Kidney glomerular epithelial cell (primary cell): Measurements from ENCODE around the gene TMEM139.

Experiments
- DNase-seq: peaks from one replicate; lab custom pipeline; 2025; lab: John Stamatoyannopoulos, UW

TMEM139 gene

GRCh38 chr7:143323653-143324052 is 38.9 kb downstream of the TMEM139 start:
- no peak for DNase-seq

DNA sequence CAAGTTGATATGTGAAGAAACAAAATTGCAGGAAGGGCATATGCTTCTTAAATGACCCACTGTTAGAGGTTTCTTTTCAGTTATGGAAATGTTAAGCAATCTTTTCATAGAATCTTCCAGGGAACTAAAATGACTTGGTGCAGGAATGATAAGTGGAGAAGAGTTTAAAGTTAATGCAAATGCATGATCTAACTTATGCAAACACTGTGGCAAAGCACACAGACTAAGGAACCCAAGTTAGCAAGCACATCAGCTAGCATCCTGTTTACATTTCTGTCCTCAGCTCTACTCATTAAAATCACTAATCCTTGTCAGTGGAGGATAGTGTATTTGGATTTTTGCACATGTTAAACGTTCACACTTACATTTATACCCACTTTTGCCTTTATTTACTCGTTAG is 40.5 kb downstream of the TMEM139 start:
- no peak for DNase-seq

DNA sequence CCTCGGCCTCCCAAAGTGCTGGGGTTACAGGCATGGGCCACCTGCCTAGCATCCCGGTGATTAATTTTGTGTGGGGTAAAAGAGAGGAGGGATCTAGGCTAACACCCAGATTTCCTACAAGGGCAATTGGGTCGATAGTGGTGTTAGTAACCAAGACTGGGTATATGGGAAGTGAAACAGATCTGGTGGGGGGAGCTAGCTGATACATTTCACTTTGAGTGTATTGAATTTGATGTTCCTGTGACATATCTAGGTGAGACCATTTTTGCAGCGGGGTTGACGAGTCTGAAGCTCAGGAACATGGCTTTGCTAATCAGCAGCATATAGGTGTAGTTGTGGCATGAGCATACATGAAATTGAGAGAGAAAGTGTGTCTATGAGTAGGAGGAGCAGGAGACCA is 43.1 kb downstream of the TMEM139 start:
- DNase-seq, result no peak

- DNase-seq, result no peak
Observed at GRCh38 chr7:143329471-143330170, 44.9 kb downstream of the TMEM139 start.

DNA sequence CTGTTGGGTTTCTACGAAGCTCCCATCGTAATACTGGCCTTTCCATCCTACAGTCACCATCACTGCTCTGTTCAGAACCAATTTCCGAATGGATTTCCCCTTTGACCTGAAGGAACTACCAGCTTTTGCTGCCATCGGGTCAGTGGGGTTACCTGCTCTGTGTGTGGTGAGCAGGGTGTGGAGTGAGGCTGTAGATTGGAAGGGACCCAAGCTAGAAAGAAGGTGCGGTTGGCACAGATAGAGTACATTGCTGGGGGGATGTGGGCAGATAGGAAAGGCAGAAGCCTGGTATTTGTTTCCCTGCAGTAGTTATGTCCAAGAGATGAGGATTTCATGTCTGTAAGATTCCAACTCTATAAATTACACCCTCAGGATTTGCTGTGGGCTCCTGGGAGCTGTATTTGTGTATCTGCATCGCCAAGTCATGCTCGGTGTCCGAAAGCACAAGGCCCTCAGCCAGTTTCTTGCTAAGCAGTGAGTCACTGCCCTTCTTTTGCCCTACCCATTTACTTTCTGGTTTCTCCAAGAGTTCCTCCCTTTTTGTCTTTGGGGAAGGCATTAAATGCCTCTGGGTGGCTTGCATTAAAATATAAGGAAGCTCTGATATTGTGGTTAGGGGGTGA is 46.5 kb downstream of the TMEM139 start:
- DNase-seq, result peak; percentile 53

DNA sequence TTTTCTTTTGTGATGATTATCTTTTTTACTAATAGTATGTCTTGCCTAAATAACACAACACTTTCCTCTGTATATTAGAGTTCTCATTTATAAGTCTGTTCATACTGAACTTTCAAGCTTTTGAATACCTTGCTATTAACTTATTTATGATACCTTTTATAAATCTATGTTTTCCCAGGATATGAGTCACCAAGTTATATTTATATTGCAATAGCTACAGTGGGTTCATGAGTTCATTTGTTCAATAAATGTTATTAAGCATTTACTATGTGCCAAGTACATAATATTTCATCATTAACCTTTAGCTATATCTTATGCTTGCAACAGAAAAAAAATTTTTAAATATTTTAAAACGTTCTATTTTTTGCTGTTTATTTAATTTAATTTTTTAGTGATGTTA is 49.5 kb downstream of the TMEM139 start:
- DNase-seq, result no peak

GRCh38 chr7:143337216-143337615 is 52.5 kb downstream of the TMEM139 start:
- no peak for DNase-seq
